Stimulated activated CD8-positive, alpha-beta memory T cell treated with anti-CD3 and anti-CD28 coated beads, Interleukin-12 subunit alpha, Interleukin-12 subunit beta, amount 100 ng/mL, for 4 hours (primary cell): Measurements from ENCODE around the gene CEPT1.
"Not testable (repeated sequence)": the region's sequence is repeated elsewhere in the genome, so short reads cannot be mapped to it uniquely, and the experiment has no call there.

Experiments
- DNase-seq: peaks from one replicate; pipeline ENCODE4 v3.0.0-alpha.2; 2020; ENCODE audit warnings: low read depth

Gene CEPT1

DNA sequence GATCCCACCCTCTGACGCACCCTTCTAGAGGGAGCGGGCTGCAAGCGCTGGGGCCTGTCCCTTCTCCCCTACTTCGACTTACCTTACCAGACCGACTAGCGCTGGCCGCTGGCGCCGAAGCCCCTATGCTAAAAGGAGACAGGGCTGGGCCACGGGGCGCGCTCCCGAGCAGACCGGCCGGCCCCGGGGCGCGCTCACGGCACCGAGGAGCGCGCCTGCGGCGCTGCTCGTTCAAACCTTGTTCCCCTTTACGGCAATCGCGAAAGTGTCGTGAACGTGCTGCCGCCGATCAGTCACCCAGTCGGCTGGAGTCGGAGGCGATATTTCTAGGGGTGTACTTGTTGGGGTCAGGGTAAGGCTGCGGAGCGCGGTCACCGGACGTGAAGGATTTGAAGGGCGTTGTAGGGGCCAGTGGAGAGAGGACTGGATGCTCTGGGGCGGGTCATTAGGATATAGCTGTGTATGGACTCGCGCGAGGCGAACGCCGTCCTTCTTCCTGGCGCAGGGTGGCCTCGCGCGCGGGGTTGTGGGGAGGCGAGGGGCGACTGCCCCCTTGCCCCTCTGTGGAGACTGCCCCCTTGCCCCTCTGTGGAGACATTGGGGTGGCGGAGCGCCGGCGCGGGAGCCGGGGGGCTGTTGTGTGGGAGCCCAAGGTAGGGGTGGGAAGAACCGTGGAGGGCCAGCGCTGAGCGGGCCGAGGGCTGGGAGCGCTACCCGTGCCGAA is at the start of gene CEPT1, which contains the start of gene DRAM2:
CEPT1 (plus strand) TSS at position 268 of the 724 bp plus-strand sequence. CDS start 7,492 bp downstream, outside the sequence.
DRAM2 (minus strand) TSS at position 138 of the 724 bp plus-strand sequence. CDS start 8,539 bp downstream, outside the sequence.
- DNase-seq = peak; percentile 85

DNA sequence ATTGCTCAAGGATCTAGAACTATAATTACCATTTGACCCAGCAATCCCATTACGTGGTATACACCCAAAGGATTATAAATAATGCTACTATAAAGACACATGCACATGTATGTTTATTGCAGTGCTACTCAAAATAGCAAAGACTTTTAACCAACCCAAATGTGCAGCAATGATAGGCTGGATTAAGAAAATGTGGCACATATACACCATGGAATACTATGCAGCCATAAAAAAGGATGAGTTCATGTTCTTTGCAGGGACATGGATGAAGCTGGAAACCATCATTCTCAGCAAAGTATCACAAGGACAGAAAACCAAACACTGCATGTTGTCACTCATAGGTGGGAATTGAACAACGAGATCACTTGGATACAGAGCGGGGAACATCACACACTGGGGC is 44.6 kb upstream of the CEPT1 start:
- DNase-seq = not testable (repeated sequence)

DNA sequence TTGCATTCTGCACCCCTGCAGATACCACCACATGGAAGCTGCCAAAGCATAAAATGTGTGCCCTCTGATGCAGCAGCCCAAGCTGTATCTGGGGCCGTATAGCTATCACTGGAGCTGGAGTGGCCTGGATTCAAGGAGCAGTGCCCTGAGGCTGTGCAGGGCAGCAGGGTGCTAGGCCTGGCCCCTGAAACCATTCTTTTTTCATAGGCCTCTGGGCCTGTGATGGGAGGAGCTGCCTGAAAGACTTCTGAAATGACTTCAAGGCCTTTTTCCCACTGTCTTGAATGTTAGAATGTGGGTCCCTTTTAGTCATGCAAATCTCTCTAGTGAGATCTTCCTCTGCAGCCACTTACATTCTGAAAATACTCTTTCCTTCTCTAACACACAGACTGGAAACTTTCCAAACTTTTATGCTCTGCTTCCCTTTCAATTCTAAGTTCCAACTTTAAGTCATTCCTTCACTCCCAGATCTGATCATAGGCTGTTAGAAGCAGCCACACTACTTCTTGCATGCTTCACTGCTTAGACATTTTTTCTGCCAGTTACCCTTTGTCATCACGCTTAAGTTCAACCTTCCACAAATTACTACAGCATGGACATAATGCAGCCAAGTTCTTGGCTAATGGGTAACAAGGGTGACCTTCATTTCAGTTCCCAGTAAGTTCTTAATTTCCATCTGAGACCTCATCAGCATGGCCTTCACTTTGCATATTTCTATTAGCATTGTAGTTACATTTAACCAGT is 42.5 kb upstream of the CEPT1 start:
- no peak for DNase-seq

DNA sequence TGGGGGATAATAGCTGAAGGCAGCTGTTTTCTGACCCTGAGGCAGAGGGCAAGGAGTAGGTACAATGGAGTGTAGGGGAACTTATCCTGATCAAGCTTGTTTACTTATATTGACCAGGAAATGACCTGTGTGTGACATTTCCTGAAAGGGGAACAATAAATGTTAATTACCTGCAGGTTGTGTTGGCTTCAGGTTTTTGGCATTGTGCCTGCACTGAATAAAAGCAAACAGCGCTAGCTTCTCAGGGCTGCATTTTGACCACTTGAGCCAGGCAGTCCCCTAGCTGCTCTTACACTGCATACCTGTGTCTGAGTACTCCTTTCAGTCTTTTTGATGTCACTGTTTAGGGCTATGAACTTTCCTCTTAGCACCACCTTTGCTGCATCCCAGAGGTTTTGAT is 40.7 kb upstream of the CEPT1 start:
- DNase-seq = no peak

DNA sequence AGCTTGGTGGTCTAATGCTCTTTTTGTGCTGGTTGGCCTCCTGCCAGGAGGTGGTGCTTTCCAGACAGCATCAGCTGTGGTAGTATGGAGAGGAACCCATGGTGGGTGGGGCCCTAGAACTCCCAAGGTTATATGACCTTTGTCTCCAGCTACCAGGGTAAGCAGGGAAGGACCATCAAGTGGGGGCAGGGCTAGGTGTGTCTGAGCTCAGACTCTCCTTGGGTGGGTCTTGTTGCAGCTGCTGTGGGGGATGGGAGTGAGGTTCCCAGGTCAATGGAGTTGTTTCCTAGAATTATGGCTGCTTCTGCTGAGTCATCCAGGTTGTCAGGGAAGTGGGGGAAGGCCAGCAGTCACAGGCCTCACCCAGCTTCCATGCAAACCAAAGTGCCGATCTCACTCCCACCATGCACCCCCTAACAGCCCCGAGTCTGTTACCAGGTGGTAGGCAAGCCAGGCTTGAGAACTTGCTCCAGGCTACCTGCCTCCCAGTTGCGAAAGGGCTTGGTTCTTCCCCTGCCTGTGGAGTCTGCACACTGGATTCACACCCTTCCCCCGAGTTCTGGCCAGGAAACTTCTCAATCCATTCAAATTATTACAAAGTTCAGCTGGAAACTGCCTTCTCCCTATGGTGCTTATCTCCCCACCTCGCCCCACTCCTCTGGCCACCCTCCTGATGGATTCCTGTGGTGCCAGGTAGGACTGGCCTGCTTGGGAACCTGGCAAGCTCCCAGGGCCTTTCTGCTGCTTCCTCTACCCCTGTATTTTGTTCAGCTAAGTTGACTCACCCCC is 38.0 kb upstream of the CEPT1 start:
- no peak for DNase-seq

DNA sequence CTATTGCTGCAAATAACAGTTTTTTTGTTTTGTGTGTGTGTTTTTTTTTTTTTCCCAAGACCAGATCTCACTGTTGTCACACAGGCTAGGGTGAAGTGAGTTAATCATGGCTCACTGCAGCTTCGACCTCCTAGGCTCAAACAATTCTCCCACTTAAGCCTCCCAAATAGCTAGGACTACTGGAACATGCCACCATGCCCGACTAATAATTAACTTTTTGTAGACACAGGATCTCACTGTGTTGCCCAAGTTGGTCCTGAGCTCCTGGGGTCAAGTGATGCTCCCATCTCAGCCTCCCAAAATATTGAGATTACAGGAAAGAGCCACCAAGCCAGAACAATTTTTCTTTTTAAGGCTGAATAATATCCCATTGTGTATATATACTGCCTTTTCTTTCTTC is 35.0 kb upstream of the CEPT1 start:
- no peak for DNase-seq

DNA sequence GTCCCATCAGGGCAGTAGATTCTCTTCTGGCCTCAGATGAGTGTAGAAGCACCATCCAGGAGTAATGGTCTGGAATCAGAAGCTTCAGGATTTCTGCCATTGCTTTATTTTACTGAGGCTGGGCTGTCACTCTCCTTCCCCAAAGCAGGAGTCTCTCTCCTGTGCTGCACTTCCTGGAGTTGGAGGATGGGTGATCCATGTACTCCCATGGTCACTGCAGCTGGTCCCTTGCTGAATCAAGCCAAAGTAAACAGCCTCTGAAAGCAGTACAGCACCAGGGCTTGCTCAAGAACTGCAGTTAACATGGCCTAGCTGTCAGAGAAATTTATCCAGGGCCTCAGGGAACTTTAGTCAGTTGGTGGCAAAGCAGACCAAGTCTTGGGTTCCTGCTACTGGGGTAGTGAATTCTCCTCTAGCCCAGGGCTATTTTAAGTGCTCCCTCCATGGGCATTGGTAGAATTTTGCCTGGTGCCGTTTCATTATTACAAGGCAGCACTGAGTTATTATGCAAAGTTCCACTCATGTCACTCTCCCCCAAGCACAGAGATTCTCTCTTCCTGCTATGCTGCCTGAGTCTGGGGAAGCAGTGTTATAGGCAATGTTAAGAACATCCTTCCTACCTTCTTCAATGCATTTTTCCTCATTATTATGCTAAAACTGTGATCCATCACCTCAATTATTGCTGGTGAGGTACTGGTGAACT is 29.7 kb upstream of the CEPT1 start:
- DNase-seq = no peak

DNA sequence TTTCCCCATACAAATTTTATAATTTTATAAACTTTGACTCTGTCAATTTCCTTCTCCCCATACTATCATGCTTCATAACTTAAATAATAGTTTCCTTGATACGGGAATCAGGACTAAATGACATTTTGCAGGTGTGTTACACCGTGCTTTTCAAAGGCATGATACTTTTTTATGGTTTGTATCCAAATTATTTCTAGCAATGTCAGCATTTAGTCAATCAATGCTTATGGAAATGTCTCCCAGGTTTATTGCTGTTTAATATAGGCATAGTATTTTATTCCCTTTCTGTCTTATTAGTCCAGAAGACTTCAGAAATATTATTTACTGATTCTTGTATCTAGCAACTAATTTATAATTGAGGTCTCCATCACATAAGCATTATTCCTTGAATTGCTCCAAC is 23.5 kb upstream of the CEPT1 start:
- DNase-seq = no peak

DNA sequence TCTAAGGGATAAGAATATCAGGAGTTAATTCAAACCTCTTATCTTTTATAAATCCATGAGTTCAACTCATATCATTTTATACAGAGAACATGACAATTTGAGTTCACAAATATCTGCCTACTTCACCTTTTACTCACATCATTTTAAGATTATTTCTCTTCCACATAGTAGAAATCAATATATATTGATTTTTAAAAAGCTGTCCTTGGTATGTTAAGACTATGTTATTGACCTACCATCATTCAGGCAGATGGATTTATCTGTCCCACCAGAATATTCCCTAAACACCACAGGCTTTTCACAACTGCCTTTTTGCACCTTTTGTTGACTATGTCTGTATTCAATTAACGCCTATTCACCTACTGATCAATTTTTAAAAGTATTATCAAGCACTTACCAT is 13.7 kb upstream of the CEPT1 start:
- DNase-seq = no peak

DNA sequence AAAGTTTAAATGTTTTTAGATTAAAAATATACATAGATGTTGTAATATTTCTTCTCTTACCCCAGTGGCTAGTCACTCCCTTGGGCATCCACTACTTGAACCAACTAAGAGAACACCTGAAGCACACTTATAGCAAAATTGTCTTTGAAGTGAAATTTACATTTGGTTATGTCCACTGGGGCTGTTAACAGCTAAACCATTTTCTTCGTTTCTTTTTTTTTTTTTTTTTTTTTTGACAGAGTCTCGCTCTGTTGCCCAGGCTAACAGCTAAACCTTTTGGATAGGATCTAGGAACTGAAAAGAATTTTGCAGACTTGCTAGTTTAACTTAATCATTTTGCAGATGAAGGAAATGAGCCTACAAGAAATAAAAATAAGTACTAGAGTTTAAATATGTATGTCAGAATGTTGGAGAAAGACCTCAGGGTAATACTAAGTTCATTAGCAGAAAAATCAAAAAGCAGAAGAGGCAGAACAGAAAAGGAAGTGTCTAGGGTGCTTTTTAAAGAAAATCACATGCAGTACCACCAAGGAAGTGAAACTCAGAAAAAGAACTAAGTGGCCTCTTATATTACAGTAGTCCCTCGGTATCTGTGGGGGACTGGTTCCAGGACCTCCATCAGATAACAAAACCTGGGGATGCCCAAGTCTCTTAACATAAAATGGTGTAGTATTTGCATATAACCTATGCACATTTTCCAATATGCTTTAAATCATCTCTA is 11.9 kb upstream of the CEPT1 start:
- no peak for DNase-seq

DNA sequence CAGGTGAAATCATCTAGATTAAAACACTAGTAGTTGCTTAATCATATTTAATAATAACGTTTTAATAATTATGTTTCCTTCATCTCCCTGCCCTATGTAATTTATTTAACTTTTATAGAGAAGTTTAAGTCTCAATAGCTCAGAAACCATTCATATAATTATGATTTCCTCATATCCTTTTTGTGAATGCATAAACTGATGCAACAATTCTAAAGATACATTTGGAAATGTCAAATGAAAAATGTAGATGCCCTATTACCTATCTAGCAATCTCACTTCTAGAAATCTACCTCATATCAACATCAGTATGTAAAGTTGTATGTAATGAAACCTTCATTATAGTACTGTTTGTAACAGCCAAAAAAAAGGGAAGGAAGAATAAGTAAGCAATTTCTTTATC is 10.6 kb upstream of the CEPT1 start:
- DNase-seq = no peak

DNA sequence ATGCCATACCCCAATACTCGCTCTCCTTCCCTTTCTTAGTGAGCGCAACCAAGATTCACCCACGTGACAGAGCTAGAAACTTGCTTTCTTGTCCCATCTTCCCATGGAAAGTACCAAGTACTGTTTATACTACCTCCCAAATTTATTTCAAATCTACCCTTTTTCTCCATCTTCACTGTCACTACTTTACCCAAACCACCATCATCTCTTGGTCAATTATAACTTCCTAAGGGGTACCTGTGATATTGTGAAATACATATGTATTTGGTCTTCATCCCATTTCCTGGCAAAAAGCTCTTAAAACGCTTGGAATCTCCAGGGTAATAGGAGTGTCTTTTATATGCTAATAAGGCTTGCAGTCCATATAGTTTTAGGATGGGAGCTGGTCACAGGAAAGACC is 8.3 kb upstream of the CEPT1 start:
- DNase-seq = no peak

DNA sequence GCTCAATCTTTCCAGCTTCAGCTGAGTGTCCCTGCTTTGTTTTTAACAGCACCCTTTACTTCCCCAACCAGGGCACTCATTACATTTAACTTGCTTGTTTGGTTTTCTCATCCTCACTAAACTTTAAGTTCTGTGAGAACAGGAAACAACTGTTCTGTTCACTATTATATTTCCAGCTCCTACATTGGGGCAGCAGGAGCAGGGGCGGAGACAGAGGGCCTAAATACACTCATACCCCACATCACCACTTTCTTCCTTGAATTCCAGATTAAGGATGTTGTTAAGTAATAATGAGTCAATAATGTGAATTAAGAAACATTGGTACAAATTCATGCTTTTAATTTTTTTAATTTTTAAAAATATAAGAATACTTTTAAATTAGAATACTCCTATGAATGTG is 6.2 kb upstream of the CEPT1 start:
- DNase-seq = no peak

DNA sequence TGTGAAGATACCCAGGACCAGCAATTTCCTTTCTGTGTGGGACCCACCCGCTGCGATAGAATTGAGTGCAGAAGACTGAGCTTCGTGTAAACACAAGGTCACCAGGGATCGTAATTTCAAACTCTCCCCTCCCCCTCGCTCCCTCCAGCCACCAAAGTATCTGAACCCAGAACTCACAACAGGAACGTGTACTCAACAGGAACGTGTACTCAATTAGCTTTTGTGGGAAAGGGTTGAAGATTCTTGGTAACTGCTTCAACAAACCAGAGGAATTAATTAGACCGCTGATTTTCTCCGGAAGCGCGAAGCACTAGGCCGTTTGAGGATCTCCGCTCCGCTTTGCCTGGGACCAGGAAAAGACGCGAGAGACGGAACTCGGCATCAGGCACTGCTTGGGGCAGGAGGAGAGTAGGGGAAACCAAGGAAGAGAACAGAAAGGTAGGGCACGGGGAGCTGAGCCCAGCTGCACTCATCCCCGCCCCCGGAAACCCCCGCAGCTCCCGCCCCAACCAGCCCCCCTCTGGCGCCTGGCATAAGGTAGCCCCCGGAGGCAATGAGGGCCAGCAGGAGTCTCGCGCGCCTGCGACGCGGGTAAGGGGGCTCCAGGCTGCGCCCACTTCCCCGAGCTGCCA is 583 bp upstream of the CEPT1 start:
- peak; percentile 1 for DNase-seq

DNA sequence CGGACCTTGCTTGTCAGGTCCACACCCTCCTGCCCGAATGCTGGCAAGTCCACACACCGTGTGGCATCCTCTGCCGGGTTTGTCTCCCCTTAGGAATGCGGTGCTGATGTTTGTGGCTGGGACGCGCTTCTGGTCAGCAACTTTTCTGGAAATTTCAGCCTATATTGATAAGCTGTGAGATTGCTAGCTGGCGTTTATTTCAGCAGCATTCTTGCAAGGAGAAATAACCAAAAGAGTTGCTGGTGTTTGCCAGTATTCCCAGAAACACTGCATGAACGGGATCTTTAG is 601 bp downstream of the CEPT1 start:
- no peak for DNase-seq

DNA sequence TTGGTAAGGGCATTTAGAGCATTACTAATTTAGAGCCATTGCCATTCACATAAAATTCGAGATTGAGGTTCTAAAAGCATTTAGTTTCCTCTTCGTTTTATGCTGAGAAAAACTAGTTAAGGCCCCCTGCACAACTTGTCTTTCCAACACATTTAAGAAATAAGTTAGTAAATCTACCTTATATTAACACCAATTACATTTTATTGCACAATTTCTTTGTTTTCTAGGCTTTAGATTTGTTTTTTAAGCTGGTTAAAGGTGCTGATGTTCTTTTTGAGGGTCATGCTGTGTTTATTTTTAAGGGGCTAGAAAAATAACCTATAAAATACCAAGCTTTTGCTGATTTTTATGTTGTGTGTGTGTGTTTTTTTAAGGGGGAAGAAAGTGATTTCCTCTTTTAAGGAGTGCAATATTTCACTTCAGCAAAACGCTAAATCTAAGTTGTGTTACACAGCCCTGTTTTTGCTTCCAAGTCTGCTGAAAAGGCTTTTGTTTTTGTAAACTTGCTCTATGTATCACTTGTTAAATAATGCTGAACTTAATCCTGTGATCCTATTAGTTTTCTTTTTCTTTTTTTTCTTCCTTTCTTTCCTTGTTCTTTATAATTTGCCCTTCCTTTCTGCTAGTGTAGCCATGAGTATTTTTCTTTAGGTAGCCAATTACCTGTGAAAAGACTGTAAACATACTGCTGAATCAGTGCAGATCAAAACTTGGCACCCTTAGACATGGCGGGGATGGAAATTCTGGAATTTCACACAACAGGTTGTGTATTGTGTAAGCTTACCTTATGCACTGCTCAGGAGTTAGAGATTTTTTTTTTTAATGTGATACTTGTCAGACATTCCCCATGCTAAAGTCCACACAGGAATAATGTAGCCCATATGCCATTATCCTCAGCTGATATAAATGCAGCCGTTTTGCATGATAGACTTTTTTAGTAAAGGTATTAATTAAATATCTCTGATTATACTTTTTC is 1.5 kb downstream of the CEPT1 start:
- DNase-seq = no peak

DNA sequence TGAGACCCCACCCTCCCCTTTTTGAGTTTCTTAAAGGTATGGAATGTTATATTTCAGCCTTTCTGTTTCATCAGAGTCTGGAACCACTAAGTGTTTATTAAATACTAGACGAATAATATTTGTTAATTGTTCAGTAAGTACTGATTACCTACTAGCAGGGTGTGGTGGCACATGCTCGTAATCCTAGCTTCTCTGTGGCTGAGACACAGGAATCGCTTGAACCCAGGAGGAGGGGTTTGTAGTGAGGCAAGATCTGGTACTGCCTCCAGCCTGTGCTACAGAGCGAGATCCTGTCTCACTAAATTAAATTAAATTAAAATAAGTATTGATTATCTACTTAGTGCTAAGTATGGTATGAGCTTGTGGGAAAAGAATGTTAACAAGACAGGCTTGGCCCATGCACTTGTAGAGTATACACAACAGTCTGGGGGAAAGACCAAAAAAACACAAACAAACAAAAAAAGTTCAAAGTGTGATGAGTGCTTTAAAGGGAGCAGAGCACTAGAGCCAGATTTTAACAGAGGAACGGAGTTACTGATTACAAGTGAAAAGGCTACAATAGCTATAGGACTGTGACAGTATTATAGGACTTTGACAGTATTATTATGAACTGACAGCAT is 2.4 kb downstream of the CEPT1 start:
- DNase-seq = no peak

DNA sequence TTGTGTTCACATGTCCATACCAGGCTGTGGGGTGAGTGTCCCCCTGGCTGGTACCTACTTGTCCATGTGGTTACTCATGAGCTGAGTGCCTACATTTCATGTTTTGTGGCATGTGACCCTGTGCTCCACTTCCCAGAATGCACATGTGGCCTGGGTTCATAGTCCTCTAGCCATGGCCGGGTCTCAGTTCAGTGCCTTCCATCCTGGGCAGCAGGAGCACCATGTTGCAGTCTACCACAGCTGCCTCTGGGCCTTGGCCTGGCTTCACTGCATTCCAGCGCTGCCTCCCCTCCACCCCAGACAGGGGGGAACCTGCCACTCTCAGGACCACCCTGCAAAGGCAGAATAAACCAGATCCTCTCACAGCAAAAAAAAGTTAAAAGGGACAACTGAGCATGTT is 5.5 kb downstream of the CEPT1 start:
- DNase-seq = no peak

DNA sequence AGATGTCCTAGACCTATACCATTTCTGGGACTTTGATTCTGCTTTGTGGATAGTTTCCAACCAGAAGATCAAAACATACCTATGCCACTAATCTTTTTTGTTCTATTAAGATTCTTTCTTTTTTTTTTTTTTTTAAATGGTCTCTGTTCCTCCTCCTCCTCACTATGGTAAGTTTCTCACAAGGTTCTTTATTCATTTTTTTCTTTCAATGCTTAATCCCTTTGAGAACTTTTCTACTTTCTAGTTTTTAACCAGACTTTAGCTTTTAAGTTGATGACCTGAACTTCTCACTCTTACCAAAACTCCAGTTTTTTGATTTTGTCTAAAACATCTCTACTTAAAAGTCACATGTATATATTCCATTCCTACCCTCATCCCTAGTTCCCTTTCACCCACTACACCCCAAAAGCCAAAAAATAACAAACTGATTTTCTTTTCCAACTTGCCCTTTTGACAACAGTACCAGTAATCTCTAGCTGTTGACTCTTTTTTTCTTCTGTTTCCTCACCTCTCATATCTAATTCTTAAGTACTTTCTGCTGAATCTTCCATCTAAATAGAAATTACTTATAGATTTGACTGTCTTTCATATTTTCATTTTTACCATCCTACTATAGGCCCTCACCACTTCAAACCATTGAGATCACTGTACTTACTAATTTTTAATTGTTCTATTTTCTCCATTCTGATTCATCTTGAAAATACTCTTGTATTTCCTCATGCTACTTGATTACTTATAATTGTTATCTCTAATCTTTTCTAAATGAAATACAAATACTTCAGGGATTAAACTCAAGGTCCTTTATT is 6.1 kb downstream of the CEPT1 start:
- DNase-seq = no peak
